ENCODE measurements around the gene CNTN2.

CNTN2 gene

DNA sequence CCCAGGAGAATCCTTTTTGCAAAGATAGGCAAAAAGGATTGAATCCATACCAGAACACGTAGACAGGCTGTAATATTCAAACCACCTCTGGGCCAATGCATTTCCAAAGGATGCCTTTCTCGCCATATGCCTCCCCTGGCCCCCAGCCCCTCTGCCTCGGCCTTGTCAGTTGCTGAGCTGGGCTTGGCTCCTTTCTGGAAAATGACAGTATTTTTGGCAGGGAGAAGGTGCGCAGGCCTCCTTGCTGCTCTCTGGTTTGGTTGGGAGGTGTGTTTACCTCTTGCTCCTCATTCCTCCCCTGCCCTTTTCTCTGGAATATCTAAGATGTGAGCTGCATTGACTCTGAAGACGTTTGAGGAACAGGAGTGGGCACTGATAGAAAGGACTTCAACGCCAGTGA is 26.0 kb upstream of the CNTN2 start:
- TF ChIP-seq, protein P1, sequence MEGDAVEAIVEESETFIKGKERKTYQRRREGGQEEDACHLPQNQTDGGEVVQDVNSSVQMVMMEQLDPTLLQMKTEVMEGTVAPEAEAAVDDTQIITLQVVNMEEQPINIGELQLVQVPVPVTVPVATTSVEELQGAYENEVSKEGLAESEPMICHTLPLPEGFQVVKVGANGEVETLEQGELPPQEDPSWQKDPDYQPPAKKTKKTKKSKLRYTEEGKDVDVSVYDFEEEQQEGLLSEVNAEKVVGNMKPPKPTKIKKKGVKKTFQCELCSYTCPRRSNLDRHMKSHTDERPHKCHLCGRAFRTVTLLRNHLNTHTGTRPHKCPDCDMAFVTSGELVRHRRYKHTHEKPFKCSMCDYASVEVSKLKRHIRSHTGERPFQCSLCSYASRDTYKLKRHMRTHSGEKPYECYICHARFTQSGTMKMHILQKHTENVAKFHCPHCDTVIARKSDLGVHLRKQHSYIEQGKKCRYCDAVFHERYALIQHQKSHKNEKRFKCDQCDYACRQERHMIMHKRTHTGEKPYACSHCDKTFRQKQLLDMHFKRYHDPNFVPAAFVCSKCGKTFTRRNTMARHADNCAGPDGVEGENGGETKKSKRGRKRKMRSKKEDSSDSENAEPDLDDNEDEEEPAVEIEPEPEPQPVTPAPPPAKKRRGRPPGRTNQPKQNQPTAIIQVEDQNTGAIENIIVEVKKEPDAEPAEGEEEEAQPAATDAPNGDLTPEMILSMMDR (IDR thresholded peaks at IDR 0.05; ENCODE audit: control extremely low read depth, extremely low read depth, low read depth, missing control alignments), result no peak
- CTCF ChIA-PET, result no interaction called here
- DNase-seq (ENCODE audit: extremely low spot score), result no peak
- POLR2A ChIA-PET, result no interaction called here

DNA sequence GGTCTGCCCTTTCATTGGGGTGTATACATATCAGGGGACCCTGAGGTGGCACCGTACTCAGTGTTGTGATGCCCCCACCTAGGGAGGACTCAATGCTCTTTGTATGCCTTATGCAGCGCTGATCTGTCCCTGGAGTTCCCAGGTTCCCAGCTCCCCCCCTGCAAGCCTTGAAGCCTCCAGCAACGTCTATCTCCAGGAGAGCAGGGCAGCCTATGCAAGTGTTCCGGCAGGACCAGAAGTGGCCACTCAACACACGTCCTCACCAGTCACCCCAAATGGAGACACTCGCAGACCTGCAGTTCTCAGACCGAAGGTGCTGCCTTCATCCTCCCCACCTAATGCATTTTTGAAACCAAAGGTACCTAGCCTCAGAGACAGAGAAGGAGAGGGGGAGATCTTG is 25.2 kb upstream of the CNTN2 start:
- DNase-seq (ENCODE audit: extremely low spot score), result no peak
- TF ChIP-seq, protein P1 (IDR thresholded peaks at IDR 0.05; ENCODE audit: control extremely low read depth, extremely low read depth, low read depth, missing control alignments), result no peak
- ChIA-PET POLR2A (no interaction called here), CTCF (interaction anchor here (1.2 to 1.3 kb wide), 2 partner anchors 10 to 19 kb away, joined by 3 read pairs; no protein-coding TSS in a partner anchor)

DNA sequence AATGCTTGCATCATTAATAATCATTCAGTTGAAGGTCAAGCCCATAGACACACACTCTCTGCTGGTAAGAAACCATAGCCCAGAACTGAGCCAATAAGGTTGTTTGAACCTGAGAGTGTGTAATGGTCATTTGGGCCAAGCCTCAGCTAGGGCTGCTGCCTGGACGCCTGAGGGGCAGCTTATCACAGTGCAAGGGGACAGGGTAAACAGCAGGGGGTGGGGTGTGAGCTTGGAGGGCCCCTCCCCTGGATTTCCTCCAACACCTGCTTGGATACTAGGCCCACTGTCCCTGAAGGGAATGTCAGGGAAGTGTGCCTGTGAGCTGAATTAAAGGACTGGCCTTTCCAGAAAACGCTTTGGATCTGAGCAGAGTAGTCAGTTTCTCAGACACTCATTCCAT is 24.6 kb upstream of the CNTN2 start:
- ChIA-PET CTCF (interaction anchor here (1.2 to 1.8 kb wide), 4 partner anchors 10 to 44 kb away, joined by 3 to 10 read pairs (median 5); no protein-coding TSS in a partner anchor), POLR2A (no interaction called here)
- no peak for DNase-seq (ENCODE audit: extremely low spot score)
- TF ChIP-seq, protein P1 (IDR thresholded peaks at IDR 0.05; ENCODE audit: control extremely low read depth, extremely low read depth, low read depth, missing control alignments), result no peak

DNA sequence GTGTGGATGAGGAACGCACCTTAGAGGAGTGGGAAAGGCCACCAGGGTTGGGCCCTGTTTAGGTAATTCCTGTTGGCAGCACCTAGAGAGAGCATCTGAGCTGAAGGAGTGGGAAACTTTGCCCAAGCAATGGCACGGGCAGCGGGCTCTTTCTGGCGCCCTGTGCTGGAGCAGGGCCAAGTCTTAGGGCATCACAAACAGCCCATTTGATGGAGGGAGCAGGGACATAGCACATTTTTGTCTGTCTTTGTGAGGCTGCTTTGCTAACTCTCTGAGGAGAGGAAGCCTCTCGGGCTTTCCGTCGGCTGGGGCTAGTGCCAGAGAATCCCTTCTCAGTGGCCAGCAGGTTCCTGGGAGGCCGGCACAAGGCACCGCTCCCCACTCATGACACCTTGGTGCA is 22.5 kb upstream of the CNTN2 start:
- TF ChIP-seq, protein P1 (IDR thresholded peaks at IDR 0.05; ENCODE audit: control extremely low read depth, extremely low read depth, low read depth, missing control alignments), result no peak
- CTCF ChIA-PET, result interaction anchor here (1.4 to 2.5 kb wide), 2 partner anchors 13 to 41 kb away, joined by 4 to 10 read pairs; no protein-coding TSS in a partner anchor
- no peak for DNase-seq (ENCODE audit: extremely low spot score)
- POLR2A ChIA-PET, result no interaction called here

DNA sequence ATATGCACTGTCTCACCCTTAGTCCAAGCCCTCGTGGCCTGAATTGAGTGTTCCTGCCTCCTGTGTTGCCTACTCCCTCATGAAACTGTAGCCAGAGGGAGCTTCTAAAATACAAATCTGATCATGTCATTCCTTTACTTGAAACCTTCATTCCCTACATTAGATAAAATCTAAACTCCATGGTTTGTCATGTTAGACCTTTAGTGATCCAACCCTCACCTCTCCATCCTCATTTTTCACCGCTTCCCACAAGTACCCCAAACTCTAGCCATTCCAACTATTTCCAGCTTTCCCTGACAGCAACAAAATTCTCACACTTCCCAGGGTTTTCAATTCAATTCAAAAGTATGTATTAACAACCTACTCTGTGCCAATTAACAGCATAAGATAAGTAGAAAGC is 18.3 kb upstream of the CNTN2 start:
- CTCF ChIA-PET, result no interaction called here
- no peak for DNase-seq (ENCODE audit: extremely low spot score)
- TF ChIP-seq, protein P1 (IDR thresholded peaks at IDR 0.05; ENCODE audit: control extremely low read depth, extremely low read depth, low read depth, missing control alignments), result no peak
- POLR2A ChIA-PET, result no interaction called here

DNA sequence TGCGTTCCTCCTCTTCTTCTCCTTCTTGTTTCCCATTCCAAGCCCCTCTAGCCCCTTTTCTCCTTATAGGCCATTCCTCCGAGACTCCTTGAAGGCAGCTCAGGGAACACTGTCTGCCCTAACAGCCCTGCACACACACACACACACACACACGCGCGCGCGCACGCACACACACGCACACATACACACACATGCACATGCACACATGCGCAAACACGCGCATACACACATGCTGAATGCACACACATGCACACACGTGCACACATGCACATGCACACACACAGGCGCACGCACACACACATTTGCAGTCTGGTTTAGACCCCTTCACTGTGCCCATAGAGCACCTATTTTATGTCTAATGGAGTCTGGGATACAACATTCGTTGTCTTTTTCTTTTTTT is 17.8 kb upstream of the CNTN2 start:
- CTCF ChIA-PET, result no interaction called here
- POLR2A ChIA-PET, result no interaction called here
- TF ChIP-seq, protein P1 (IDR thresholded peaks at IDR 0.05; ENCODE audit: control extremely low read depth, extremely low read depth, low read depth, missing control alignments), result no peak
- no peak for DNase-seq (ENCODE audit: extremely low spot score)

DNA sequence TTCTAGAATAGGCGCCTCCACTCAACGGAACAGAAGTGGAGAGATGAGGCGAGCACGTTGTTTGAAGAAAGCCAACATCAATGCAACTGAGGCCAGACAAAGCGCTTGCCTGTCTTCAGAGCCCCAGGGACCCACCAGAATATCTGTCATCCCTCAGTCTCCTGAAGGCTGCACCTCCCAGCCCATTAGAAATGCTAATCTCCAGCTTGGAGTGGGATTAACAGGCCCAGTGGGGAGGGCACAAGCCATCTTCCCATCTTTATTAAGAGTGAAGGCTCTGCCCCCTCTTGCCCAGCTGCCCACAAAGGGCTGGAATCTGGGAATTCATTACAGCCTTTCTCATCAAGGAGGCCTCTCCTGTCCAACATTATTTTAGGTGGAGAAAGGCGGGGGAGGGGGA is 16.8 kb upstream of the CNTN2 start:
- TF ChIP-seq, protein P1 (IDR thresholded peaks at IDR 0.05; ENCODE audit: control extremely low read depth, extremely low read depth, low read depth, missing control alignments), result no peak
- ChIA-PET CTCF (interaction anchor here (1.3 kb wide), 1 partner anchor 37 kb away, joined by 3 read pairs; no protein-coding TSS in a partner anchor), POLR2A (no interaction called here)
- no peak for DNase-seq (ENCODE audit: extremely low spot score)

Measured in GM10248 (cell line).